Hepatocyte (in vitro differentiated cells): ENCODE measurements around the gene CLEC18B. TPM values are rescaled to one million over a fixed set of nuclear protein-coding genes. Genes with fewer than 3 reads are reported as not detected.
"Not testable (repeated sequence)": the region's sequence is repeated elsewhere in the genome, so short reads cannot be mapped to it uniquely, and the experiment has no call there.

Experiments
- DNase-seq: peaks from one replicate; pipeline ENCODE4 v3.0.0-alpha.2; 2016; ENCODE audit warnings: low spot score
- H2AFZ ChIP-seq: fragments of 200-600 bp; sonication (generic); 2 replicates; pipeline ENCODE4 v1.6.0; 2016; ENCODE audit warnings: antibody characterized with exemption, mild to moderate bottlenecking
- H3K27ac ChIP-seq: fragments of 200-600 bp; sonication (generic); 2 replicates; pipeline ENCODE4 v1.5.1; 2016; ENCODE audit warnings: mild to moderate bottlenecking
- H3K27me3 ChIP-seq: fragments of 200-600 bp; sonication (generic); 2 replicates; pipeline ENCODE4 v1.6.1; 2016
- H3K36me3 ChIP-seq: fragments of 200-600 bp; sonication (generic); replicated peaks from 2 replicates; pipeline ENCODE4 v1.5.1; 2016; ENCODE audit warnings: low read depth; ENCODE audit not compliant: insufficient read depth
- H3K4me1 ChIP-seq: fragments of 200-600 bp; sonication (generic); 2 replicates; pipeline ENCODE4 v1.5.1; 2016; ENCODE audit warnings: mild to moderate bottlenecking, moderate library complexity; ENCODE audit not compliant: insufficient read depth
- H3K4me2 ChIP-seq: fragments of 200-600 bp; sonication (generic); 2 replicates; pipeline ENCODE4 v1.6.0; 2016
- H3K4me3 ChIP-seq: fragments of 200-600 bp; sonication (generic); 2 replicates; pipeline ENCODE4 v1.5.1; 2016; ENCODE audit warnings: mild to moderate bottlenecking
- H3K79me2 ChIP-seq: fragments of 200-600 bp; sonication (generic); 2 replicates; pipeline ENCODE4 v1.6.0; 2017; ENCODE audit warnings: mild to moderate bottlenecking
- H3K9me2 ChIP-seq: fragments of 200-600 bp; sonication (generic); replicated peaks from 2 replicates; pipeline ENCODE4 v1.6.0; 2017; ENCODE audit warnings: mild to moderate bottlenecking; ENCODE audit not compliant: insufficient read depth
- H3K9me3 ChIP-seq: fragments of 200-600 bp; sonication (generic); 2 replicates; pipeline ENCODE4 v1.5.1; 2016; ENCODE audit warnings: low read depth, mild to moderate bottlenecking
- H4K20me1 ChIP-seq: fragments of 200-600 bp; sonication (generic); 2 replicates; pipeline ENCODE4 v1.6.0; 2016; ENCODE audit warnings: mild to moderate bottlenecking; ENCODE audit not compliant: insufficient read depth, poor library complexity, severe bottlenecking
- WGBS: methylation state at CpG from one replicate; pipeline ENCODE4 v1.1.6; 2016; ENCODE audit warnings: low lambda C conversion rate; ENCODE audit errors: missing lambda C conversion rate; 5-methylcytosine and 5-hydroxymethylcytosine counted together
- polyA plus RNA-seq: library from polyadenylated mRNA; unstranded; fragments of >200 nt; fragmentation: Nextera tagmentation; extraction: Ambion mirVana; gene quantifications from 2 replicates; pipeline ENCODE4 v1.2.1, GENCODE V29; 2016
- total RNA-seq: library from RNA; depleted of rRNA; stranded (reverse); fragments of >200 nt; gene quantifications from 2 replicates; pipeline ENCODE4 v1.2.3, GENCODE V29; 2014

Gene CLEC18B
- total and polyA plus RNA-seq, 2 experiments from 2014 or later = 0.23 to 0.35 TPM

GRCh38 chr16:74419811-74420210 is 1.5 kb downstream of the CLEC18B start:
- DNase-seq, H3K9me3 ChIP-seq, H3K36me3 ChIP-seq: not testable (repeated sequence)

GRCh38 chr16:74417897-74418296 is 3.4 kb downstream of the CLEC18B start:
- not testable (repeated sequence) for H3K9me3 ChIP-seq, H3K27me3 ChIP-seq, H2AFZ ChIP-seq, H3K9me2 ChIP-seq, H3K79me2 ChIP-seq, H3K4me2 ChIP-seq, H3K36me3 ChIP-seq, H4K20me1 ChIP-seq, H3K4me3 ChIP-seq, H3K27ac ChIP-seq, H3K4me1 ChIP-seq, DNase-seq
- WGBS = 97% methylated on average over 15 of the region's 15 CpGs

More at GRCh38 chr16:74419811-74420210, 1.5 kb downstream of the CLEC18B start:
- H3K4me3 ChIP-seq, H3K9me2 ChIP-seq, H3K27ac ChIP-seq, H3K4me2 ChIP-seq, H3K79me2 ChIP-seq, H2AFZ ChIP-seq, H3K27me3 ChIP-seq, H3K4me1 ChIP-seq, H4K20me1 ChIP-seq: not testable (repeated sequence)
- WGBS = 88% methylated on average over 5 of the region's 14 CpGs

- not testable (repeated sequence) for H3K79me2 ChIP-seq, H2AFZ ChIP-seq, H3K4me2 ChIP-seq, H3K27ac ChIP-seq, H3K27me3 ChIP-seq, H3K4me3 ChIP-seq, DNase-seq, H3K4me1 ChIP-seq, H3K36me3 ChIP-seq, H3K9me2 ChIP-seq, H3K9me3 ChIP-seq, H4K20me1 ChIP-seq
- 88% methylated on average over 7 of the region's 7 CpGs for WGBS
Measured at GRCh38 chr16:74413920-74414319, 7.4 kb downstream of the CLEC18B start.

DNA sequence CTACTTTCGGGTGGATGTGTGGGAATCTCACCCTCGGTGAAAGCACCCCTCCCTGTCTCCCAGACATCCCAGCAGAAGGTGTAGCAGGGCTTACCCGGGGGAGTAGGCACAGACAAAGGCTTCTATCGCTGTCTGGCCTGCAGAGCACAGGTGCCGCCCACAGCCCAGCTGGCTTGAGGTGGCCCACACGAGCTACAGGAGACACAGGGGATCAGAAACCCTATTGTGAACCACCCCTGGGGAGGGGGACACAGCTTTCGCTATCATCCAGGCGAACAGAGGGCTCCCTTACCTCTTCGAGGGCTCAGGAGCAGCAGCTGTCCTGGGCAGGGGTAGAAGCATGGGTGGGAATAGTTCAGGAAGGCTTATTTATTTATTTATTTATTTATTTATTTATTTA is 7.8 kb downstream of the CLEC18B start:
- not testable (repeated sequence) for H3K36me3 ChIP-seq, H3K79me2 ChIP-seq, H3K27ac ChIP-seq, H3K4me3 ChIP-seq, H3K9me3 ChIP-seq, DNase-seq, H2AFZ ChIP-seq, H3K27me3 ChIP-seq, H3K4me1 ChIP-seq, H3K4me2 ChIP-seq, H3K9me2 ChIP-seq, H4K20me1 ChIP-seq
- WGBS = 85% methylated on average over 9 of the region's 9 CpGs

GRCh38 chr16:74412775-74413390 is 8.4 kb downstream of the CLEC18B start:
- H3K27ac ChIP-seq, H3K4me1 ChIP-seq, H3K27me3 ChIP-seq, H3K36me3 ChIP-seq, H3K4me3 ChIP-seq, DNase-seq, H3K4me2 ChIP-seq, H3K9me2 ChIP-seq, H4K20me1 ChIP-seq, H3K79me2 ChIP-seq, H2AFZ ChIP-seq, H3K9me3 ChIP-seq: not testable (repeated sequence)
- WGBS = 89% methylated on average over 9 of the region's 10 CpGs

GRCh38 chr16:74412138-74412774 is 9.0 kb downstream of the CLEC18B start:
- not testable (repeated sequence) for H3K9me3 ChIP-seq

GRCh38 chr16:74410981-74411380 is 10.3 kb downstream of the CLEC18B start:
- not testable (repeated sequence) for H3K9me3 ChIP-seq, H3K79me2 ChIP-seq, H3K4me1 ChIP-seq, H4K20me1 ChIP-seq, H2AFZ ChIP-seq, H3K36me3 ChIP-seq, H3K27ac ChIP-seq, H3K4me3 ChIP-seq, H3K27me3 ChIP-seq, H3K9me2 ChIP-seq, DNase-seq, H3K4me2 ChIP-seq
- 95% methylated on average over 9 of the region's 9 CpGs for WGBS

More at GRCh38 chr16:74412138-74412774, 9.0 kb downstream of the CLEC18B start:
- not testable (repeated sequence) for H3K4me2 ChIP-seq, H3K4me3 ChIP-seq, H3K4me1 ChIP-seq, H3K36me3 ChIP-seq, H3K79me2 ChIP-seq, H4K20me1 ChIP-seq, H3K27ac ChIP-seq, H2AFZ ChIP-seq, H3K27me3 ChIP-seq, DNase-seq, H3K9me2 ChIP-seq
- WGBS = 73% methylated on average over 5 of the region's 13 CpGs

DNA sequence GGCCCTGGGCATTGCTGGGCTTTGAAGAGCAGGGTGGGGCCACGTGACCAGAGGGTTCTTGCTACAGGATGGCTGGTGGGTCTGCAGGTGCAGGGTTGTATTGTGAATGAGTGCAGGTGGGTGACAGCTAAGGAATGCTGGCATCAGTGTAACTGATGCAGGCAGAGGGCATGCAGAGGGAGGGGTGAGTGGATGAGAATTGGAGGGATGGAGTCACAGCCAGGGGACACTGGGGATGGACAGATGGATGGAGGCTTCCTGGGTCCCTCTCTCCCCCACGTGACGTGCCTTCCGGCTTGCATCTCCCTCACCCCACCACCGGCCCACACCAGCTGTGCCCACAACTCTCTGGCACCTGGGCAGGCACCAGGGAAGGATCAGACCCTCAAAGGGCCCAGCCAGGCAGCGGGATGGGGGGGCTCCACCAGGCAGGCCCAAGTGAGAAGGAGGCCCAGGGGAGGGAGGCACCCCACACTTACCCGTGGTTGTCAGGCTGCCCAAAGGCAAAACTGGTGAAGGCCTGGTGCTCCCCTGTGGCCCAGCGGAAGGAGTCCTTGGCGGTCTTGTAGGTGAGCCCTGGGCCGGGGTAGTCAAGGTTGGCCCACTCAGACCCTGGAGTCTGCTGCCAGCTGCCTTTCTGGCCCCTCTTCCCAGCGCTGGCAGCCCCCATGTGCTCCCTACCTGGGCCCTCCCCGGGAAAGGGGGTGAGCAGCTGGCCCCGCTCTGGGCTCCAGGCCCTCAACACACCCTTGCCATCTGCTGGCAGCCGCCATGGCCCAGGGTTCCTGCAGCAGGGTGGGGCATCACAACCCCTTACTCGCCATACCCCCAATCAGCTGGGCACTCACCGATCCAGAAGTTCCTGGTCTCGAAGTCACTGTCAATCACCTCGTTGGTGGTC is 11.0 kb downstream of the CLEC18B start:
- not testable (repeated sequence) for H3K4me1 ChIP-seq, H3K79me2 ChIP-seq, H2AFZ ChIP-seq, H3K4me2 ChIP-seq, H3K27me3 ChIP-seq, H4K20me1 ChIP-seq, H3K9me2 ChIP-seq, DNase-seq, H3K36me3 ChIP-seq, H3K9me3 ChIP-seq, H3K4me3 ChIP-seq, H3K27ac ChIP-seq
- 92% methylated on average over 6 of the region's 18 CpGs for WGBS
